OCI-M1 (cell line): ENCODE measurements around the gene PAEP.

ENCODE experiments used
- DNase-seq: peaks from one replicate; lab custom pipeline; 2025; lab: John Stamatoyannopoulos, UW

PAEP gene

DNA sequence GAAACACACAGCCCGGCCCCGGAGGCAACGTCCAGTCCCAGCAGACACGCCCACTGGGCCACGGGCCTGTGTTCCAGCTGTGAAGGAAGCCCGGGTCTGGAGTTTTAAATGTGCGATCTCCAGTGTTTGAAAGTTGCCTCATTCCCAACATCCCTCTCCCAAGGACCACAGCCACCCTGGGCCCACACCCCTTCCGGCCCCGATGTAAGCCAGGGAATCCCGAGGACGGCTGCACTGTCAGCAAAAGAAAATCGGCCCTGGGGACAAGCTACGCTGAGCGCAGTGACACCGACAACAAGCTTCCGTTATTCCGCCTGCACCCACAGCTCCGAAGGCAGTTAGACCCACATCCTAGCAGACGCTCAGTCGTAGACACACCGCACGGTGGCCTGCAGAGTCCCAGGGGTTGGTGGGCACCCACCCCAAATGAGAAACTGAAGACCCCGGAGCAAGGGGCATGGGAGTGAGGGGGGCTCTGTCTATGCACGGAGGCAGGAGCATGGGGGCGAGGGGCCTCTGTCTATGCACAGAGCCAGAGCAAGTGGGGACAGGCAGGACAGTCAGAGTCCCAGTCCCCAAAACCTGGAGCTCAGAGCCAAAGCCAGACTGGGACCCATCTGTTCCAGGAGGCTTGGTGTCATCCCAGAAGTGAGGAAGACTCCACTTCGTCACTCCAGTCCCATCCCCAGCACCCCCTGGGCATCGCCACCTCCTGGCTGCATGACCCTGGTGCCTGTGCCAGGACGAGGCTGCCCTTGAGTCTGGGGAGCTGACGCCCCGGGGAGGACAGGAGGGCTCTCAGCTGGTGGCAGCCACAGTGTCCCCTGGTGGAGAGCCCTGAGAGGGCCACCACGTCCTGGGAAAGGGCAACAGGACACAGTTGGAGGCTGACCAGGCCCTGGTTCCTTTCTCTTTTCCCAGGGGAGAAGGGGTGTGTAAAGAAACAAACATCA is 54.4 kb downstream of the PAEP start:
- DNase-seq = no peak
